Lower leg skin (tissue), 4 donors: Measurements from ENCODE around the gene MRM2. TPM values are rescaled to one million over a fixed set of nuclear protein-coding genes. Genes with fewer than 3 reads are reported as not detected.

Experiments
- DNase-seq, 2 donors: peaks; one replicate each; pipeline ENCODE4 v3.0.0-alpha.2; 2019; ENCODE audit warnings: low spot score in 2 of 2
- H3K4me3 ChIP-seq: fragments of 200-600 bp; sonication (generic); 2 replicates; pipeline ENCODE4 v1.5.1; 2017; ENCODE audit warnings: mild to moderate bottlenecking, low read depth; ENCODE audit not compliant: poor library complexity, severe bottlenecking
- POLR2A ChIP-seq, 2 donors: fragments of 450-650 bp; IDR thresholded peaks; one replicate each; pipeline ENCODE4 v1.6.1; 2016 to 2017; ENCODE audit warnings: antibody characterized with exemption in 2 of 2, mild to moderate bottlenecking in 1 of 2, moderate library complexity in 1 of 2
- WGBS, 2 donors: methylation state at CpG; one replicate each; pipeline ENCODE4 v1.1.5; 2018; 5-methylcytosine and 5-hydroxymethylcytosine counted together
- intact Hi-C: fragments of 100-400 bp; cut with DNase I; formaldehyde crosslinking; loops from one replicate; pipeline ENCODE4 v1.15.0; 2023; ENCODE audit warnings: low total_unique reads
- total RNA-seq, 4 donors: library from RNA; depleted of rRNA; stranded (reverse); fragments of >200 nt; gene quantifications; one replicate each; pipeline ENCODE4 v1.1.0, GENCODE V29; 2016
- TF ChIP-seq, protein P1 (sequence below), 3 donors: fragments of 450-650 bp; IDR thresholded peaks; one replicate each; pipeline ENCODE4 v1.5.1; 2016; ENCODE audit warnings: antibody characterized with exemption in 3 of 3, mild to moderate bottlenecking in 3 of 3, moderate library complexity in 2 of 3

The MRM2 gene
- total RNA-seq, 4 donors from 2014 or later = 17.6 to 26.1 (median 23.9) TPM

DNA sequence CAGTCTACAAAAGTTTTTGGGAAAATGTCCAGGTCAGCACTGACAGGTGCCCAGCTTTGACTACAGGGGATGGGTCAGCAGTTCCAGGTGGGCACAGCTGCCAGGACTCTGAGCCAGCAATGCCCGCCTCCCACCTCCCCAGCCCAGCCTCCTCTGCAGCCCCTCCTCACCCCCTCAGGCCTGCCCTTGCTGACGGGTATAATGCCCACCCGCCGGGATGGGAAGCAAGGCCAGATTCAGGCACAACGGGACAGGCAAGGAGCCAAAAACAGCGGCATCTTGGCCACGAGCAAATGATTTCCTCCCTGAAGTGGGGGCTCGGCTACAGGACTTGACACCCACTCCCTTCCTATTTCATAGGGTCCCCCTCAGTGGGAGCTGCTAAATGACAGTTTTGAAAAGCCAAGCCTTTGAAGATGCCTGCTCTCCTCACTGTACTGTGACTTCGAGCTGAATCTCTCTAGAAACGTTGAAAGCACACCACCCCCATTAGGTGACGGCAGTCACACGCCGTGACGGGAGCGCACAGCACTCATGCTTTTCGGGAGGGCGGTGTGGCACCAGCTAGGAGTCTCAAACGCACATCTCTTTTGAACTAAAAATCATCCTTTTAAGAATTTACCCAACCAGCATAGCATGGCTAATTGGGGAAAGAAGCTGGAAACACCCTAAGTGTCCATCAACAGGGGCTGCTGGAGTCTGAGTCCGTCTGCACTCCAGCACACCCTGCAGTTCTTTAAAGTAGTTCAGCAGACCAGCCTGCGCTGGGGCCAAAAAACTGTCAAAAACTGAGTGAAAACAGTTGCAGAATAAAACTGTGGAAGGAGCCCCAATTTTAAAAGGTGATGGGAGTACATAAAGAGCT, 38.9 kb downstream of the MRM2 start:
- 88% methylated on average over 20 of the region's 20 CpGs for whole genome bisulfite sequencing, 2 donors
- intact Hi-C loops = no loop called here
- peak in 1 of 2 donors; percentile 74 for DNase-seq
- TF ChIP-seq POLR2A (IDR thresholded peaks at IDR 0.05) = no peak
- TF ChIP-seq, protein P1, sequence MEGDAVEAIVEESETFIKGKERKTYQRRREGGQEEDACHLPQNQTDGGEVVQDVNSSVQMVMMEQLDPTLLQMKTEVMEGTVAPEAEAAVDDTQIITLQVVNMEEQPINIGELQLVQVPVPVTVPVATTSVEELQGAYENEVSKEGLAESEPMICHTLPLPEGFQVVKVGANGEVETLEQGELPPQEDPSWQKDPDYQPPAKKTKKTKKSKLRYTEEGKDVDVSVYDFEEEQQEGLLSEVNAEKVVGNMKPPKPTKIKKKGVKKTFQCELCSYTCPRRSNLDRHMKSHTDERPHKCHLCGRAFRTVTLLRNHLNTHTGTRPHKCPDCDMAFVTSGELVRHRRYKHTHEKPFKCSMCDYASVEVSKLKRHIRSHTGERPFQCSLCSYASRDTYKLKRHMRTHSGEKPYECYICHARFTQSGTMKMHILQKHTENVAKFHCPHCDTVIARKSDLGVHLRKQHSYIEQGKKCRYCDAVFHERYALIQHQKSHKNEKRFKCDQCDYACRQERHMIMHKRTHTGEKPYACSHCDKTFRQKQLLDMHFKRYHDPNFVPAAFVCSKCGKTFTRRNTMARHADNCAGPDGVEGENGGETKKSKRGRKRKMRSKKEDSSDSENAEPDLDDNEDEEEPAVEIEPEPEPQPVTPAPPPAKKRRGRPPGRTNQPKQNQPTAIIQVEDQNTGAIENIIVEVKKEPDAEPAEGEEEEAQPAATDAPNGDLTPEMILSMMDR (IDR thresholded peaks at IDR 0.05) = no peak
- H3K4me3 ChIP-seq = no peak overlapping the region

- DNase-seq = peak in 1 of 2 donors; percentile 83
- no peak for TF ChIP-seq POLR2A (IDR thresholded peaks at IDR 0.05)
- TF ChIP-seq, protein P1 (IDR thresholded peaks at IDR 0.05) = no peak
- intact Hi-C loops = no loop called here
- 88 to 94% methylated on average over 13 to 14 of the region's 14 CpGs for WGBS, 2 donors
- H3K4me3 ChIP-seq = no peak overlapping the region
Observed at GRCh38 chr7:2202361-2202761, 39.6 kb downstream of the MRM2 start.

GRCh38 chr7:2201686-2202360, 40.2 kb downstream of the MRM2 start:
- TF ChIP-seq POLR2A (IDR thresholded peaks at IDR 0.05) = no peak
- H3K4me3 ChIP-seq = no peak overlapping the region
- peak in 1 of 2 donors; percentile 80 for DNase-seq
- intact Hi-C loops = no loop called here
- 74 to 76% methylated on average over 22 to 29 of the region's 31 CpGs for WGBS, 2 donors

GRCh38 chr7:2201128-2201527, 40.9 kb downstream of the MRM2 start:
- TF ChIP-seq, protein P1 (IDR thresholded peaks at IDR 0.05) = no peak
- TF ChIP-seq POLR2A (IDR thresholded peaks at IDR 0.05) = no peak
- no peak overlapping the region for H3K4me3 ChIP-seq
- 96 to 98% methylated on average over 7 to 9 of the region's 10 CpGs for WGBS, 2 donors
- peak in 1 of 2 donors; percentile 65 for DNase-seq
- intact Hi-C loops = no loop called here

GRCh38 chr7:2200584-2200980, 41.4 kb downstream of the MRM2 start:
- intact Hi-C loops = no loop called here
- DNase-seq = peak in 1 of 2 donors; percentile 77
- TF ChIP-seq POLR2A (IDR thresholded peaks at IDR 0.05) = no peak
- TF ChIP-seq, protein P1 (IDR thresholded peaks at IDR 0.05) = no peak
- no peak overlapping the region for H3K4me3 ChIP-seq
- WGBS, 2 donors = 93 to 96% methylated on average over 18 of the region's 18 CpGs

DNA sequence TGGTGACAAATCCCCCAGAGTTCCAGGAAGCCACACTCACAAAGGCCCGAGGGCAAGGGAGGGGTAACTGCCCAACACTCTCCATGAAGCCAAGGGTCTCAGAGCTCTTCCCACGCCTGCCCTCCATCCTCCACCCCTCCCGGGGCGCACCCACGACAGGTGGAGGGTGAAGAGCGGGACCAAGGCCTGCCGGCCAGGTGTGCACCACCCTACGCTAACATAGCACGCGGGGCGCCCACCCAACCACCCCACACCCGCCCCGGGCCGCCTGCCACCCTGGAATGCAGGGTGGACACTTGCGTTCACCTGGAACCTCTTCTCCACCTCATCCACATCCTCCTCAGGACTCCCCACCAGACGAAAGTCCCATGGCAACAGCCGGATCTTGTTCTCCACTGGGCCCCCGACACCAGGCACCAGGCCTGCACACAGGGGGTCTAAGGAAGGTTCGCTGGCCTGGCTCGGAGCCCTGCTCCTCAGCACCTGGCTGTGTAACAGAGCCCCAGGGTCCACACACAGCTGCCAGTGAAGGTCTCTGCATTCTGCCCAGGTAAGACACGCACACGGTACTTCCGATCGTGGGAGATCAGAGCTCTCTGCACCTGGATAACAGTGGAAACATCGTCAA, 41.9 kb downstream of the MRM2 start:
- DNase-seq = peak in 1 of 2 donors; percentile 83
- WGBS, 2 donors = 94 to 95% methylated on average over 24 to 25 of the region's 25 CpGs
- TF ChIP-seq, protein P1 (IDR thresholded peaks at IDR 0.05) = no peak
- TF ChIP-seq POLR2A (IDR thresholded peaks at IDR 0.05) = no peak
- no peak overlapping the region for H3K4me3 ChIP-seq
- intact Hi-C loops = no loop called here
